ENCODE results near the gene AKT1S1.
"Not testable (repeated sequence)": the region's sequence is repeated elsewhere in the genome, so short reads cannot be mapped to it uniquely, and the experiment has no call there.

The AKT1S1 gene

GRCh38 chr19:49831592-49831991 lies 45.6 kb downstream of the AKT1S1 start:
- DNase-seq: no peak

- DNase-seq: no peak
Measured at GRCh38 chr19:49830766-49831165, 46.4 kb downstream of the AKT1S1 start.

GRCh38 chr19:49829721-49830120 lies 47.4 kb downstream of the AKT1S1 start:
- DNase-seq: no peak

GRCh38 chr19:49829200-49829599 lies 48.0 kb downstream of the AKT1S1 start:
- DNase-seq: no peak

GRCh38 chr19:49827034-49827433 lies 50.1 kb downstream of the AKT1S1 start:
- no peak for DNase-seq

- no peak for DNase-seq
Measured at GRCh38 chr19:49824662-49825061, 52.5 kb downstream of the AKT1S1 start.

- no peak for DNase-seq
Measured at GRCh38 chr19:49823472-49823871, 53.7 kb downstream of the AKT1S1 start.

GRCh38 chr19:49820125-49820524 lies 57.0 kb downstream of the AKT1S1 start:
- DNase-seq: no peak

GRCh38 chr19:49819452-49820115 lies 57.6 kb downstream of the AKT1S1 start:
- not testable (repeated sequence) for DNase-seq

Data from NCI-H524 treated with DMSO at 0.1 percent for 48 hours (cell line).